ENCODE data around the gene SCN4B. TPM values are rescaled to one million over a fixed set of nuclear protein-coding genes. Genes with fewer than 3 reads are reported as not detected.

SCN4B gene
- total and polyA plus RNA-seq, 4 donors, result 0.05 to 0.67 (median 0.42) TPM; not detected in 1

DNA sequence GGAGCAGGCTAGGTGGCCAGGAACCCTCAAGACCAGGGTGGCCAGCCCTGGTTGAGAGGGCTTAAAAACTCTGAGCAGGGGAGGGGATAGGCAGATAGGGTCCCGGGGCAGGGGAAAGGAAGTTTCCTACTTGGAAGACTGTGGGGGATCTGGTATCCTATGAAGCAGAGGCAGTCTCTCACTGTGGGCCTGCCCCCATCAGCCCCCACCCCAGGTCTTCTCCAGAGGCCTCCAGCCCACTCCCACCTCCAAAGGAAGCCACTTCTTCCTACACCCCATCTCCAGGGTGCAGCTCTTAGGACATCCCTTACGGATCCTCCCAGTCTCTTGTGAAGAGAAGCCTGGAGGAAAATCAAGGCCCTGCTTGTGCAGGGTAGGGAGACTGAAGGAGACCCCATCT is 16.3 kb downstream of the SCN4B start:
- no peak for TF ChIP-seq YY1 (IDR thresholded peaks at IDR 0.05)
- TF ChIP-seq, protein P1, sequence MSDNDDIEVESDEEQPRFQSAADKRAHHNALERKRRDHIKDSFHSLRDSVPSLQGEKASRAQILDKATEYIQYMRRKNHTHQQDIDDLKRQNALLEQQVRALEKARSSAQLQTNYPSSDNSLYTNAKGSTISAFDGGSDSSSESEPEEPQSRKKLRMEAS (IDR thresholded peaks at IDR 0.05), result no peak
- TF ChIP-seq, protein P2, sequence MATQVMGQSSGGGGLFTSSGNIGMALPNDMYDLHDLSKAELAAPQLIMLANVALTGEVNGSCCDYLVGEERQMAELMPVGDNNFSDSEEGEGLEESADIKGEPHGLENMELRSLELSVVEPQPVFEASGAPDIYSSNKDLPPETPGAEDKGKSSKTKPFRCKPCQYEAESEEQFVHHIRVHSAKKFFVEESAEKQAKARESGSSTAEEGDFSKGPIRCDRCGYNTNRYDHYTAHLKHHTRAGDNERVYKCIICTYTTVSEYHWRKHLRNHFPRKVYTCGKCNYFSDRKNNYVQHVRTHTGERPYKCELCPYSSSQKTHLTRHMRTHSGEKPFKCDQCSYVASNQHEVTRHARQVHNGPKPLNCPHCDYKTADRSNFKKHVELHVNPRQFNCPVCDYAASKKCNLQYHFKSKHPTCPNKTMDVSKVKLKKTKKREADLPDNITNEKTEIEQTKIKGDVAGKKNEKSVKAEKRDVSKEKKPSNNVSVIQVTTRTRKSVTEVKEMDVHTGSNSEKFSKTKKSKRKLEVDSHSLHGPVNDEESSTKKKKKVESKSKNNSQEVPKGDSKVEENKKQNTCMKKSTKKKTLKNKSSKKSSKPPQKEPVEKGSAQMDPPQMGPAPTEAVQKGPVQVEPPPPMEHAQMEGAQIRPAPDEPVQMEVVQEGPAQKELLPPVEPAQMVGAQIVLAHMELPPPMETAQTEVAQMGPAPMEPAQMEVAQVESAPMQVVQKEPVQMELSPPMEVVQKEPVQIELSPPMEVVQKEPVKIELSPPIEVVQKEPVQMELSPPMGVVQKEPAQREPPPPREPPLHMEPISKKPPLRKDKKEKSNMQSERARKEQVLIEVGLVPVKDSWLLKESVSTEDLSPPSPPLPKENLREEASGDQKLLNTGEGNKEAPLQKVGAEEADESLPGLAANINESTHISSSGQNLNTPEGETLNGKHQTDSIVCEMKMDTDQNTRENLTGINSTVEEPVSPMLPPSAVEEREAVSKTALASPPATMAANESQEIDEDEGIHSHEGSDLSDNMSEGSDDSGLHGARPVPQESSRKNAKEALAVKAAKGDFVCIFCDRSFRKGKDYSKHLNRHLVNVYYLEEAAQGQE (IDR thresholded peaks at IDR 0.05), result no peak
- no peak for TF ChIP-seq SP1 (IDR thresholded peaks at IDR 0.05)
- TF ChIP-seq TAF1 (conservative IDR thresholded peaks at IDR 0.05), result no peak
- no peak for TF ChIP-seq NR2F2 (IDR thresholded peaks at IDR 0.05)
- TF ChIP-seq RXRA (IDR thresholded peaks at IDR 0.05), result no peak
- no peak for TF ChIP-seq HNF4A (conservative IDR thresholded peaks at IDR 0.05)
- no peak for TF ChIP-seq JUND (IDR thresholded peaks at IDR 0.05)
- TF ChIP-seq, protein P3, sequence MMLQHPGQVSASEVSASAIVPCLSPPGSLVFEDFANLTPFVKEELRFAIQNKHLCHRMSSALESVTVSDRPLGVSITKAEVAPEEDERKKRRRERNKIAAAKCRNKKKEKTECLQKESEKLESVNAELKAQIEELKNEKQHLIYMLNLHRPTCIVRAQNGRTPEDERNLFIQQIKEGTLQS (IDR thresholded peaks at IDR 0.05), result no peak
- TF ChIP-seq RAD21 (IDR thresholded peaks at IDR 0.05), result no peak
- TF ChIP-seq GABPA (IDR thresholded peaks at IDR 0.05 in 1 of 2, conservative IDR thresholded peaks at IDR 0.05 in 1 of 2), result no peak
- TF ChIP-seq, protein P4, sequence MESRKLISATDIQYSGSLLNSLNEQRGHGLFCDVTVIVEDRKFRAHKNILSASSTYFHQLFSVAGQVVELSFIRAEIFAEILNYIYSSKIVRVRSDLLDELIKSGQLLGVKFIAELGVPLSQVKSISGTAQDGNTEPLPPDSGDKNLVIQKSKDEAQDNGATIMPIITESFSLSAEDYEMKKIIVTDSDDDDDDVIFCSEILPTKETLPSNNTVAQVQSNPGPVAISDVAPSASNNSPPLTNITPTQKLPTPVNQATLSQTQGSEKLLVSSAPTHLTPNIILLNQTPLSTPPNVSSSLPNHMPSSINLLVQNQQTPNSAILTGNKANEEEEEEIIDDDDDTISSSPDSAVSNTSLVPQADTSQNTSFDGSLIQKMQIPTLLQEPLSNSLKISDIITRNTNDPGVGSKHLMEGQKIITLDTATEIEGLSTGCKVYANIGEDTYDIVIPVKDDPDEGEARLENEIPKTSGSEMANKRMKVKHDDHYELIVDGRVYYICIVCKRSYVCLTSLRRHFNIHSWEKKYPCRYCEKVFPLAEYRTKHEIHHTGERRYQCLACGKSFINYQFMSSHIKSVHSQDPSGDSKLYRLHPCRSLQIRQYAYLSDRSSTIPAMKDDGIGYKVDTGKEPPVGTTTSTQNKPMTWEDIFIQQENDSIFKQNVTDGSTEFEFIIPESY (IDR thresholded peaks at IDR 0.05), result no peak
- TF ChIP-seq, protein P5, sequence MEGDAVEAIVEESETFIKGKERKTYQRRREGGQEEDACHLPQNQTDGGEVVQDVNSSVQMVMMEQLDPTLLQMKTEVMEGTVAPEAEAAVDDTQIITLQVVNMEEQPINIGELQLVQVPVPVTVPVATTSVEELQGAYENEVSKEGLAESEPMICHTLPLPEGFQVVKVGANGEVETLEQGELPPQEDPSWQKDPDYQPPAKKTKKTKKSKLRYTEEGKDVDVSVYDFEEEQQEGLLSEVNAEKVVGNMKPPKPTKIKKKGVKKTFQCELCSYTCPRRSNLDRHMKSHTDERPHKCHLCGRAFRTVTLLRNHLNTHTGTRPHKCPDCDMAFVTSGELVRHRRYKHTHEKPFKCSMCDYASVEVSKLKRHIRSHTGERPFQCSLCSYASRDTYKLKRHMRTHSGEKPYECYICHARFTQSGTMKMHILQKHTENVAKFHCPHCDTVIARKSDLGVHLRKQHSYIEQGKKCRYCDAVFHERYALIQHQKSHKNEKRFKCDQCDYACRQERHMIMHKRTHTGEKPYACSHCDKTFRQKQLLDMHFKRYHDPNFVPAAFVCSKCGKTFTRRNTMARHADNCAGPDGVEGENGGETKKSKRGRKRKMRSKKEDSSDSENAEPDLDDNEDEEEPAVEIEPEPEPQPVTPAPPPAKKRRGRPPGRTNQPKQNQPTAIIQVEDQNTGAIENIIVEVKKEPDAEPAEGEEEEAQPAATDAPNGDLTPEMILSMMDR (IDR thresholded peaks at IDR 0.05; ENCODE audit: low read depth, low read length, missing input control), result no peak
- TF ChIP-seq HNF4G (IDR thresholded peaks at IDR 0.05), result no peak
- TF ChIP-seq EGR1 (IDR thresholded peaks at IDR 0.05; ENCODE audit: low read depth in 2 of 2), result no peak
- Histone ChIP-seq H3K27ac (ENCODE audit: low read depth in 1 of 2, low read length in 2 of 2) (no peak overlapping the region), H3K4me3 (ENCODE audit: low read depth in 1 of 3, low read length in 3 of 3) (no peak overlapping the region), H3K36me3 (ENCODE audit: control insufficient read depth in 4 of 4, insufficient read depth in 3 of 4, low read depth in 1 of 4, low read length in 3 of 4) (no peaks in the 10 kb centered on the region), H3K27me3 (ENCODE audit: control insufficient read depth in 4 of 4, insufficient read depth in 4 of 4, low read length in 3 of 4) (peaks cover 0 to 6% (median under 1%) of the 10 kb centered on the region in 4 donors), H3K9me3 (ENCODE audit: control insufficient read depth in 4 of 4, low read length in 3 of 4) (no peaks in the 10 kb centered on the region), H3K4me1 (ENCODE audit: control insufficient read depth in 4 of 4, insufficient read depth in 4 of 4, low read length in 3 of 4) (no peaks in the 10 kb centered on the region), H3K9ac (ENCODE audit: low read depth in 1 of 2, low read length in 2 of 2) (no peak overlapping the region)
- DNase-seq (ENCODE audit: low spot score), result no peak
- 81% methylated on average over 2 of the region's 2 CpGs for WGBS

DNA sequence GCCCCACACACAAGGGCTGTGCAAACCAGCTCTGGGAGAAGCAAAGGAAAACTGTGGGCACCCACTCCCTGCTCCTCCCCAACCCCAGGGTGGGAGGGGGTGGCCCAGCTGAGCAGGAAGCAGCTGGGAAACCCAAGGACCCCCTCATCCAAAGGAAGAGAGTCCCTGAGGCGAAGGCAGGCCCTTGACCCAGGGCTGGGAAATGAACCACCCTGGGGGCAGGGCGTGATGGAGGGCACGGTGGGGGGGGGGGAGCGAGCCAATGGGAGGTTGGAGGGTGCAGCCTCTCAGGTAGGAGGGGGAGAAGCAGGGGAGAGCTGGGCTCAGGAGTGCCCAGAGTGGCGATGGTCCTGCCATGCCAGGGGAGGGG is 16.8 kb downstream of the SCN4B start:
- H3K27me3 ChIP-seq (ENCODE audit: control insufficient read depth in 4 of 4, insufficient read depth in 4 of 4, low read length in 3 of 4), result peaks cover 0 to 2% (median under 1%) of the 10 kb centered on the region in 4 donors
- no peak for DNase-seq (ENCODE audit: low spot score)
- no peak overlapping the region for H3K4me3 ChIP-seq (ENCODE audit: low read depth in 1 of 3, low read length in 3 of 3)
- no peaks in the 10 kb centered on the region for H3K4me1 ChIP-seq (ENCODE audit: control insufficient read depth in 4 of 4, insufficient read depth in 4 of 4, low read length in 3 of 4)
- no peaks in the 10 kb centered on the region for H3K36me3 ChIP-seq (ENCODE audit: control insufficient read depth in 4 of 4, insufficient read depth in 3 of 4, low read depth in 1 of 4, low read length in 3 of 4)
- H3K27ac ChIP-seq (ENCODE audit: low read depth in 1 of 2, low read length in 2 of 2), result no peak overlapping the region
- H3K9ac ChIP-seq (ENCODE audit: low read depth in 1 of 2, low read length in 2 of 2), result no peak overlapping the region
- H3K9me3 ChIP-seq (ENCODE audit: control insufficient read depth in 4 of 4, low read length in 3 of 4), result no peaks in the 10 kb centered on the region
- WGBS, result 76% methylated on average over 5 of the region's 5 CpGs
- TF ChIP-seq RAD21 (IDR thresholded peaks at IDR 0.05), result no peak
